ENCODE measurements around the gene COQ5. TPM values are rescaled to one million over a fixed set of nuclear protein-coding genes. Genes with fewer than 3 reads are reported as not detected.
"Not testable (repeated sequence)": the region's sequence is repeated elsewhere in the genome, so short reads cannot be mapped to it uniquely, and the experiment has no call there.

The COQ5 gene
- total and polyA plus RNA-seq, 2 of the 4 experiments (the other 2 are of a cell fraction): 21.6 to 25.1 TPM

DNA sequence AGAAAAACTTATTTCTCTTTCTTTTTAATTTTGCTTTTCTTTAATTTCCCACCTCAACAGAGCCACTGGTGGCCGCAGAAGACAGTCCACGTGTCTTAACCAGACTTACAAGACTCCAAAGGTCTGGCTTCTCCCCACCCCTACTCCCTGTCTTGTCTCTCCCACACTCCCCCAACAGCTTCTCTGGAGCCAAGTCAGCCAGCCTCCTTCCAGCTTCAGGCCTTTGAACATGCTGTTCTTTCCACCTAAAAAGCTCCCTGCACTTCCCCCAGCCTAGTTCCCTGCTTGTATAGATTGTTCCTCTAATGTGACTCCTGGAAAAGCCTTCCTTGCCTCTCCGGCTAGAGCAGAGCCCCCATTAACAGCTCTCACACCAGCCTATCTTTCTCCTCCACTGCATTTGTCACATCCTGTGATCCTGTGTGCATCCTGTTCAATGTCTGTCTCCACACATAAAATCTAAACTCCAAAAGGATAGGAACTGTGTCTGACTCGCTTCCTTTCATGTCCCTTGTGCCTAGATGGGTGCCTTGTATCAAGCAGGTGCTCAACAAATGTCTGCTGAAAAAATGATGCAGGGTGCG is 40.8 kb downstream of the COQ5 start:
- WGBS, 2 experiments (ENCODE audit: extremely low coverage in 2 of 2, insufficient read length in 1 of 2): 40% methylated on average over 2 of the region's 5 CpGs; no CpG with 5 or more reads in 1 of the 2 experiments
- Histone ChIP-seq H3K9me3 (ENCODE audit: control insufficient read depth, insufficient read depth, low read length) (no peaks in the 10 kb centered on the region), H4K91ac (ENCODE audit: insufficient read depth, low read depth, low read length) (no peak overlapping the region), H3K4ac (ENCODE audit: low read depth, low read length) (no peak overlapping the region), H3K14ac (replicated peaks; ENCODE audit: low read depth, low read length) (no peak overlapping the region), H3K27ac (ENCODE audit: insufficient read depth, low read length) (no peak overlapping the region), H3K18ac (ENCODE audit: low read depth, low read length) (no peak overlapping the region), H3K9ac (ENCODE audit: low read depth, low read length) (no peak overlapping the region), H3K4me2 (ENCODE audit: low read depth, low read length) (no peak overlapping the region), H2AK5ac (ENCODE audit: low read depth, low read length) (no peak overlapping the region), H4K5ac (ENCODE audit: low read depth, low read length) (no peak overlapping the region), H3K36me3 (ENCODE audit: control insufficient read depth, insufficient read depth, low read length) (peaks cover 6% of the 10 kb centered on the region), H2AFZ (replicated peaks; ENCODE audit: low read length, poor library complexity) (no peak overlapping the region), H4K8ac (ENCODE audit: low read depth in 2 of 2, low read length in 2 of 2) (no peak overlapping the region), H3K9me1 (ENCODE audit: insufficient read depth, low read length) (peaks cover 10% of the 10 kb centered on the region), H3K79me1 (ENCODE audit: low read depth in 1 of 2, low read length in 2 of 2) (peaks cover 10 to 25% of the 10 kb centered on the region in 2 experiments), H2BK20ac (ENCODE audit: low read depth, low read length) (no peak overlapping the region), H3K4me1 (ENCODE audit: control insufficient read depth, insufficient read depth, low read length) (no peaks in the 10 kb centered on the region), H2BK5ac (ENCODE audit: low read depth, low read length, poor library complexity, severe bottlenecking) (no peak overlapping the region), H3K56ac (ENCODE audit: extremely low read depth, insufficient read depth, low read length) (no peak overlapping the region), H3K4me3 (ENCODE audit: insufficient read depth, low read depth, low read length) (no peak overlapping the region), H2BK120ac (ENCODE audit: low read depth, low read length) (no peak overlapping the region), H2AK9ac (replicated peaks; ENCODE audit: low read depth, low read length, poor library complexity) (no peak overlapping the region), H4K20me1 (ENCODE audit: insufficient read depth, low read length) (no peaks in the 10 kb centered on the region), H3K27me3 (ENCODE audit: control insufficient read depth, insufficient read depth, low read length) (no peaks in the 10 kb centered on the region), H2BK15ac (ENCODE audit: low read depth, low read length) (no peak overlapping the region), H3K23ac (ENCODE audit: low read depth, low read length) (no peak overlapping the region)
- TF ChIP-seq FOS (IDR thresholded peaks at IDR 0.05; ENCODE audit: low read depth, low read length) (no peak), CHD1 (IDR thresholded peaks at IDR 0.05; ENCODE audit: low read depth, low read length) (no peak), RCOR1 (IDR thresholded peaks at IDR 0.05; ENCODE audit: insufficient replicate concordance, low read length) (no peak), MXI1 (IDR thresholded peaks at IDR 0.05; ENCODE audit: borderline replicate concordance, low read depth, low read length) (no peak), RFX5 (IDR thresholded peaks at IDR 0.05; ENCODE audit: low read depth, low read length) (no peak), CEBPB (IDR thresholded peaks at IDR 0.05; ENCODE audit: low read depth, low read length) (no peak), MAFK (IDR thresholded peaks at IDR 0.05; ENCODE audit: low read depth, low read length) (no peak), USF2 (IDR thresholded peaks at IDR 0.05; ENCODE audit: low read depth, low read length) (no peak), SMC3 (IDR thresholded peaks at IDR 0.05; ENCODE audit: low read depth, low read length) (no peak)
- intact Hi-C loops (cut with micrococcal nuclease): no loop called here
- in situ Hi-C loops (cut with MboI; ENCODE audit: low sequenced_read_pairs): no loop called here
- dilution Hi-C loops (cut with HindIII; ENCODE audit: low sequenced_read_pairs, unreplicated experiment): no loop called here
- no peak for ATAC-seq (ENCODE audit: low read depth)
- no TSS peak for BruUV-seq (replicated peaks)
- ChIA-PET CTCF (no interaction called here), POLR2A (ENCODE audit: unreplicated experiment) (no interaction called here)
- DNase-seq: no peak

DNA sequence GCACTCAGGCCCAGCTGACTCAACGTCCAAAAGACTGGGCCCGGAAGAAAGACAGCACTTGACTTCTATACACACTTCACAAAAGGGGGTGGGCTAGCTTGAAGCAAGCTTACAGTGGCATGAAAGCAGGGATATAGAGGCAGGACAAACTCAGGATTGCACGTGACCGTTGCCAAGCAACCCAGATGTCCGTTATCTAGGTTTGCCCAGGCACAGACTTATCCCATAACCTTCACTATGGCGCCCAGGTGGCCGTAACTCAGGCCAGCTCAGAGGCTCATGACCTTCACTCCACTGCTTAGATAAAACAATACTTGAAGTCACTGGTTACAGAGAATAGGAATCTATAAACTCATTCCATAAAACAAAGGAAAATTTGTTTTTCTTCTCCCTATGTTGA is 41.4 kb downstream of the COQ5 start:
- H3K4me1 ChIP-seq (ENCODE audit: control insufficient read depth, insufficient read depth, low read length); H3K9me3 ChIP-seq (ENCODE audit: control insufficient read depth, insufficient read depth, low read length); H3K56ac ChIP-seq (ENCODE audit: extremely low read depth, insufficient read depth, low read length); ATAC-seq (ENCODE audit: low read depth); H4K8ac ChIP-seq (ENCODE audit: low read depth in 2 of 2, low read length in 2 of 2); H4K5ac ChIP-seq (ENCODE audit: low read depth, low read length); H2BK5ac ChIP-seq (ENCODE audit: low read depth, low read length, poor library complexity, severe bottlenecking); H3K36me3 ChIP-seq (ENCODE audit: control insufficient read depth, insufficient read depth, low read length); H3K14ac ChIP-seq (replicated peaks; ENCODE audit: low read depth, low read length); H3K4me3 ChIP-seq (ENCODE audit: insufficient read depth, low read depth, low read length); dilution Hi-C loops (cut with HindIII; ENCODE audit: low sequenced_read_pairs, unreplicated experiment); H2BK20ac ChIP-seq (ENCODE audit: low read depth, low read length); H3K27ac ChIP-seq (ENCODE audit: insufficient read depth, low read length); H3K18ac ChIP-seq (ENCODE audit: low read depth, low read length); H3K4ac ChIP-seq (ENCODE audit: low read depth, low read length); H3K27me3 ChIP-seq (ENCODE audit: control insufficient read depth, insufficient read depth, low read length); H3K9me1 ChIP-seq (ENCODE audit: insufficient read depth, low read length); H2AK9ac ChIP-seq (replicated peaks; ENCODE audit: low read depth, low read length, poor library complexity); H3K23ac ChIP-seq (ENCODE audit: low read depth, low read length); H2AFZ ChIP-seq (replicated peaks; ENCODE audit: low read length, poor library complexity); H4K20me1 ChIP-seq (ENCODE audit: insufficient read depth, low read length); H3K4me2 ChIP-seq (ENCODE audit: low read depth, low read length); in situ Hi-C loops (cut with MboI; ENCODE audit: low sequenced_read_pairs); H3K9ac ChIP-seq (ENCODE audit: low read depth, low read length); CTCF ChIA-PET; DNase-seq; H2BK120ac ChIP-seq (ENCODE audit: low read depth, low read length); H2AK5ac ChIP-seq (ENCODE audit: low read depth, low read length); H2BK15ac ChIP-seq (ENCODE audit: low read depth, low read length); intact Hi-C loops (cut with micrococcal nuclease); H4K91ac ChIP-seq (ENCODE audit: insufficient read depth, low read depth, low read length); BruUV-seq (replicated peaks): not testable (repeated sequence)
- 60% methylated on average over 3 of the region's 7 CpGs; no CpG with 5 or more reads in 1 of the 2 experiments for WGBS, 2 experiments (ENCODE audit: extremely low coverage in 2 of 2, insufficient read length in 1 of 2)
- H3K79me1 ChIP-seq (ENCODE audit: low read depth in 1 of 2, low read length in 2 of 2): peaks cover 10 to 25% of the 10 kb centered on the region in 2 experiments
- POLR2A ChIA-PET (ENCODE audit: unreplicated experiment): interaction anchor here (0.6 kb wide), 1 partner anchor 7 kb away, joined by 4 read pairs; no protein-coding TSS in a partner anchor
